Esophagus muscularis mucosa (tissue), 4 donors: ENCODE data around the gene OGG1.
"Not testable (repeated sequence)": the region's sequence is repeated elsewhere in the genome, so short reads cannot be mapped to it uniquely, and the experiment has no call there.

Experiments used
- EP300 ChIP-seq: sonication (generic); formaldehyde crosslinking; IDR thresholded peaks from one replicate; pipeline ENCODE4 v1.6.1; 2017; ENCODE audit warnings: antibody characterized with exemption
- POLR2A ChIP-seq: fragments of 450-650 bp; IDR thresholded peaks from one replicate; pipeline ENCODE4 v1.6.1; 2017; ENCODE audit warnings: antibody characterized with exemption, moderate library complexity, mild to moderate bottlenecking, low read depth
- POLR2AphosphoS5 ChIP-seq, 2 donors: sonication (generic); formaldehyde crosslinking; IDR thresholded peaks; one replicate each; pipeline ENCODE4 v1.6.1; 2017; ENCODE audit warnings: antibody characterized with exemption in 2 of 2
- TF ChIP-seq, protein P1 (sequence below), 3 experiments: fragments of 200-600 bp in 2 of 3; fragments of 450-650 bp in 1 of 3; sonication (generic) in 2 of 3; IDR thresholded peaks; one replicate each; pipeline ENCODE4 v1.5.1; 2017 to 2019; ENCODE audit warnings: antibody characterized with exemption in 3 of 3, mild to moderate bottlenecking in 2 of 3, moderate library complexity in 1 of 3

DNA sequence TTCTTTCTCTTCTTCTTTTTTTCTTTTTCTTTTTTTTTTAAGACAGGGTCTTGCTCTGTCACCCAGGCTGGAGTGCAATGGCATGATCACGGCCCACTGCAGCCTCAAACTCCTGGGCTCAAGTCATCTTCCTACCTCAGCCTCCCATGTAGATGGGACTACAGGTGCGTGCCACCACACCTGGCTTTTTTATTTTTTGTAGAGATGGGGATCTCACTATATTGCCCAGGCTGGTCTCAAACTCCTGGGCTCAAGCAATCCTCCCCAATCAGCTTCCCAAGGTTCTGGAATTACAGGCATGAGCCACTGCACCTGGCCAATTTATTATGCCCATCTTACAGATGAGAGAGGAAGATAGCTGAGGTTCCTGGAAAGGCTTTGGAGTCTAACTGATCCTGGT is 21.3 kb downstream of the OGG1 start:
- not testable (repeated sequence) for TF ChIP-seq POLR2AphosphoS5 (IDR thresholded peaks at IDR 0.05); POLR2A; EP300
- TF ChIP-seq, protein P1, sequence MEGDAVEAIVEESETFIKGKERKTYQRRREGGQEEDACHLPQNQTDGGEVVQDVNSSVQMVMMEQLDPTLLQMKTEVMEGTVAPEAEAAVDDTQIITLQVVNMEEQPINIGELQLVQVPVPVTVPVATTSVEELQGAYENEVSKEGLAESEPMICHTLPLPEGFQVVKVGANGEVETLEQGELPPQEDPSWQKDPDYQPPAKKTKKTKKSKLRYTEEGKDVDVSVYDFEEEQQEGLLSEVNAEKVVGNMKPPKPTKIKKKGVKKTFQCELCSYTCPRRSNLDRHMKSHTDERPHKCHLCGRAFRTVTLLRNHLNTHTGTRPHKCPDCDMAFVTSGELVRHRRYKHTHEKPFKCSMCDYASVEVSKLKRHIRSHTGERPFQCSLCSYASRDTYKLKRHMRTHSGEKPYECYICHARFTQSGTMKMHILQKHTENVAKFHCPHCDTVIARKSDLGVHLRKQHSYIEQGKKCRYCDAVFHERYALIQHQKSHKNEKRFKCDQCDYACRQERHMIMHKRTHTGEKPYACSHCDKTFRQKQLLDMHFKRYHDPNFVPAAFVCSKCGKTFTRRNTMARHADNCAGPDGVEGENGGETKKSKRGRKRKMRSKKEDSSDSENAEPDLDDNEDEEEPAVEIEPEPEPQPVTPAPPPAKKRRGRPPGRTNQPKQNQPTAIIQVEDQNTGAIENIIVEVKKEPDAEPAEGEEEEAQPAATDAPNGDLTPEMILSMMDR (IDR thresholded peaks at IDR 0.05), result not testable (repeated sequence)
